Fibroblast of upper back skin (primary cell): Measurements from ENCODE around the gene ATP5PF.
A peak's percentile ranks its signal among the peaks of the same experiment; 100 is the strongest.
"Not testable (repeated sequence)": the region's sequence is repeated elsewhere in the genome, so short reads cannot be mapped to it uniquely, and the experiment has no call there.

ENCODE experiments used
- DNase-seq: peaks from one replicate; pipeline ENCODE4 v3.0.0-alpha.2; 2013

The ATP5PF gene, protein sequence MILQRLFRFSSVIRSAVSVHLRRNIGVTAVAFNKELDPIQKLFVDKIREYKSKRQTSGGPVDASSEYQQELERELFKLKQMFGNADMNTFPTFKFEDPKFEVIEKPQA

DNA sequence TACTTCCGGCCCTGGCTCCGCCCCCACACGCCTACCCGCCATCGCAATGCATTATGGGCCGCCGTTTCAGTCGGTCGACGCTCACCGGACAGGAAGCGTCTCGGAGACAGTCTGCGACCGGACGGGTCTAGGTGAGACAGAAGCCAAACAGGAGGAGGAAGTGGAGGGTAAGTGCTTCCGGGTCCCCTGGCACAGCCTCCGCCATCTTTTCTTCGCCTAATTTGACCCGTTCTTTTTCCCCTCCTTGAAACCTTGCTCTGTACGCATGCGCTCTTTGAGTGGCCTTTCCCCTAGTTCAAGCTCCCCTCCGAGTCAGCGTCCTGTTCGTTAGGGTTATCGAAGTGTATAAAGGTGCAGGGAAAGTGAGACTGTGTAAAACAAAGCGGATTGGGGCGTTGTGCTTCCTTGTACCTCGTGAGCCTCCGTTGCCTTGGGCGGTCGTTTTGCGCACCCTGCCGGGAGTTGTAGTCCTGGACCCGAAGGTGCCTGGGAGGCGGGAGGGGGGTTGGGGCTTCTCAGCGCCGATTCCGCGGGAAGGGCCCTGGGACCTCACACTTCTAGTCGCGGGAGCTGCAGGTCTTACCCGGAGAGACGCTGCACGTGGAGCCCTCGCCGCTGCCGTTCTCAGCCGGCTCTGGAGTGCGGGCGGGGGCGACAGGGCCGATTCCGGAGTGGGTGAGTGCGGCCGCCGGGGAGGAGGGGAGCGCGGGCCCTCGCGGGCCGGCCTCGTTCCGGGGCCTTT, at the start of gene ATP5PF, which contains the start of gene GABPA:
Gene ATP5PF, minus strand, starts transcription at position 1 of the 742 bp plus-strand sequence. CDS start 5,110 bp downstream, outside the sequence.
Gene GABPA, plus strand, starts transcription at position 69 of the 742 bp plus-strand sequence. CDS start 6,627 bp downstream, outside the sequence.
- DNase-seq: peak; percentile 99

DNA sequence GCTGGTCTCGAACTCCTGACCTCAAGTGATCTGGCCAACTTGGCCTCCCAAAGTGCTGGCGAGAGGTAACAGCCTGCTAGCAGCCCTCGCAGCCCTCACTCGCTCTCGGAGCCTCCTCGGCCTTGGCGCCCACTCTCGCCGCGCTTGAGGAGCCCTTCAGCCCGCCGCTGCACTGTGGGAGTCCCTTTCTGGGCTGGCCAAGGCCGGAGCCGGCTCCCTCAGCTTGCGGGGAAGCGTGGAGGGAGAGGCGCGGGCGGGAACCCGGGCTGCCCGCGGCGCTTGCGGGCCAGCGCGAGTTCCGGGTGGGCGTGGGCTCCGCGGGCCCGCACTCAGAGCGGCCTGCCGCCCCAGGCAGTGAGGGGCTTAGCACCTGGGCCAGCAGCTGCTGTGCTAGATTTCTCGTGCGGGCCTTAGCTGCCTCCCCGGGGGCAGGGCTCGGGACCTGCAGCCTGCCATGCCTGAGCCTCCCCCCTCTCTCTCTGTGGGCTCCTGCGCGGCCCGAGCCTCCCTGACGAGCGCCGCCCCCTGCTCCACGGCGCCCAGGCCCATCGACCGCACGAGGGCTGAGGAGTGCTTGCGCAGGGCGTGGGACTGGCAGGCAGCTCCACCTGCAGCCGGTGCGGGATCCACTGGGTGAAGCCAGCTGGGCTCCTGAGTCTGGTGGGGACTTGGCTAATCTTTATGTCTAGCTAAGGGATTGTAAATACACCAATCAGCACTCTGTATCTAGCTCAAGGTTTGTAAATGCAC, 43.6 kb upstream of the ATP5PF start:
- not testable (repeated sequence) for DNase-seq

DNA sequence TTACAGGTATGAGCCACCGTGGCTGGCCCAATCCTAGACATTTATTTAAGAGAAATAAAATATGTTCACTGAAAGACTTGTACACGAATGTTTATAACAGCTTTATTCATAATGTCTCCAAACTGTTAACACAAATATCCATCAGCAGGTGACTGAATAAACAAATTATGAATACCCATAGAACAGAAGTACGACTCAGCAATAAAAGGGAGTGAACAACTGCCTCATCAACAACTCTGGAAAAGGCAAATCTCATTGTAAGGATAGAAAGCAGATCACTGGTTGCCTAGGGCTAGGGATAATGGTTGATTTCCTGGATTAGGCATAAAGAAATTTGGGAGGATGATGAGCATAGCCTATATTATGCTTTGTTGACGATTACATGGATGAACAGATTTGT, 41.7 kb upstream of the ATP5PF start:
- no peak for DNase-seq

DNA sequence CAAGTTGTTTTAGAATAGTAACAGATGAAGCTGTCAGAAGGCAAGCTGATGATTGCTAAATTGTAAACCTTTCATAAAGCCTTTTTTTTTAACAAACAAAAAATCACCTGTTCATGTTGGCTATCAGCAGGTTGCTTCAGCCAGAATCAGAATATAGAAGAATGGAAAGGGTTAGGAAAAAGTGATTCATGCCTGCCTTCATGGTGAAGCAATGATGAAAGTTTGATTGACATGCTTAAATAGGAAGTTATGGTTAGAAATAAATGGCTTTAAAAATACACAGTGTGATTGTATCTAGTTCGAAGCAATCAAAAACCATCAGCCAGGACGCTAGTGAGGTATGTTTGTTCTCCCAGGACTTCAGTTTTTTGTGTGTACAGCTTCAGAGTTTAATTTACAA, 38.0 kb upstream of the ATP5PF start:
- no peak for DNase-seq

DNA sequence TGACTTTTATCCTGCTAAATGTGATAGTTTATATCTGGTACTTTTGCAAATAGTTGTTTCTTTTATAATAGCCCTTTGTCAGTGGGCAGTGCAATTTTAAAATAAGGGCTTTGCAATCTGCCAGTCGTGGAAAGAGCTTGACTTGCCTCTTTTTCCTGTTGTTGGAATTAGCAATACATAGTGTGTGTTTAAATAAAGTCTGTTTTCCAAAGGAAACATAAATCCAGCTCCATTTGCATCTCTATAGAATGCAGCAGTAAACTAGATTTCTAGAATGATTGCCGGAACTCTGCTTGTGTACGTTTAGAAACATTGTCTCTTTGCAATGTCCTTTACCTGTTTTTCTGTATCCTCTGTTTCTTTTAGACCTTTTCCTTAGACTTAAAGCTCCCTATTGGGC, 33.2 kb upstream of the ATP5PF start:
- DNase-seq: no peak

DNA sequence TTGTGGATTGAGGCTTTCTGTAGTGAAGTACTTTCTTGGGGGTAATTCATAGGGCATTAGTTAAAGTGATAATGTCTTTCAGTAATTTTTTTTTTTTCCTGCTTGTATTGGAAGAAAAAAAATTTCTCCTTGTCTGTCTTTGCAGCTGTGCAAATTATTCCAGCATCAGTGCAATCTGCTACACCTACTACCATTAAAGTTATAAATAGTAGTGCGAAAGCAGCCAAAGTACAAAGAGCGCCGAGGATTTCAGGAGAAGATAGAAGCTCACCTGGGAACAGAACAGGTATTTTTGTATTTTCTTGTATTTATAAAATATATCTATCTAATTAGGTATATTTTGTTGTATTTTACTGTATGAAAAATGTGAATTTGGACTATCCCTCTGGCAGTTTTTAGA, 29.4 kb upstream of the ATP5PF start:
- no peak for DNase-seq

DNA sequence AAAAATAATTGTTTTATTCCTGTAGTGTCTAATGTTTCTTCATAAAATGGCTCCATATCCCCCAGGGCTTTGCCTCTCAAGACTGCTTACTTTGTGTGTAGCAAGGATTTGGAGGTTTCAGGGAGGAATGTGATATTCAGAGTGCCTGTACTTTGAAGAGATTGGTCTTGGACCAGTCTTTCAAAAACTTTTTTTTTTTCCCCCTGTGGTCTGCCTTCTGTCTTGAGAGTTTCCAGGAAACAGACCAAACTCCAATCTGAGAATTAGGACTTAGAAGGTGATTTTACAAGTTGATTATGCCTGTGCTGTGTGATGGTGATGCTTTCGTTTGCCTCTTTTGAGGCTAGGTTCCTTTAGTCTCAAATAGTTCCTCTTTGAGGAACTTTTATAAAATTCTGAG, 26.0 kb upstream of the ATP5PF start:
- no peak for DNase-seq

DNA sequence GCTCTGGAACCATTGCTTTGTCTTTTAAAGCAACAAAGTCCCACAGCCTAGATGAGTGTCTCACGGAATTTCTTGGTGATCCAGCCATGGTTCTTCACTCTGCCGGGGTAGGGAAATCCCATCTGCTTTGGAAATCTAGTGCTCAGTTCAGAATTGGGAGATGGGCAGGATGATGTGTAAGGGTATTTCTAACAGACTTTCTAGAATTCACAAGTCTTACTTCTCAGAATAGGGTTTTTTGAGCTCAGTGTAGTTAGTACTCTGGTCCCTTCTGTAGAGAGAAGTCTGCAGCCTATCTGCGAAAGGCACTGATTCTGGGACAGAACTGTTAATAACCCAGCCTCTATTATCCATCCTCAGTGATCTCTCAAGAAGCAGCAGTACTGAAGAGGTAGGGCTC, 25.4 kb upstream of the ATP5PF start:
- DNase-seq: no peak

DNA sequence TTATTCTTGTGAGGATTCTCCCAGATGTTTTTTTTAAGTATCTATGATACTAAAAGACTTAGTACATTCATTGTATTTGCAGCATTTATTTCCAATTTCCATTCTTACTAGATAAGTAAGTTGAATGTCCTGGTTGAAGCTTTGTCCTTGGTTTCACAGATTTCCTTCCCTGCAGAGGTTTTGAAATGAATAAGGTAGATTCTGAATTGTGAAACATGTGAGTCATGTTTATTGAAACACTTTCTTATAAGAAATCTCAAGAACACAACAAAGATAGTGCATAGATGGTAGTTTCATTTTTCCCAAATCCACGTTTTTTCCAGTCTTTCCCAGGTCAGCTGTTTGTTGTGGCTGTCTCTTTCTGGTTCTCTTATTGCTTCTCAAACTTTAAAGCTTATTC, 24.9 kb upstream of the ATP5PF start:
- DNase-seq: no peak

DNA sequence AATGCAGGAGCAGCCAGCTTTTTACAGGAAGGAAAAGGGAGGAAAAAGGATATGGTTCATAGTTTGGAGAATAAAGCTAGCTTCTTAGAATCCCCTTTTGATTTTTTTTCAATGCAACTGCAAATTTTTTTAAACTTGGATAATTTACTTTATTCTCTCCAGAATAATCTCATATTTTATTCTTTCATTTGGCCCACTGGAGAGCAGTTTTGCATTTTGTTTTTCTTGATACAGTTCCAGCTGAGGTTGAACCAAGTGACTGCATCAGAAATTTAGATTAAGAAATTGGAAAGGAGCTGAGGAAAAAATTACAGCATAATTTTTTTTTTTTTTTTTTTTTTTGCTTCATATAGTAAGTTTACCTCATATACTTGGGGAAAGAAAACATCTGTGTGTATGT, 22.8 kb upstream of the ATP5PF start:
- no peak for DNase-seq

DNA sequence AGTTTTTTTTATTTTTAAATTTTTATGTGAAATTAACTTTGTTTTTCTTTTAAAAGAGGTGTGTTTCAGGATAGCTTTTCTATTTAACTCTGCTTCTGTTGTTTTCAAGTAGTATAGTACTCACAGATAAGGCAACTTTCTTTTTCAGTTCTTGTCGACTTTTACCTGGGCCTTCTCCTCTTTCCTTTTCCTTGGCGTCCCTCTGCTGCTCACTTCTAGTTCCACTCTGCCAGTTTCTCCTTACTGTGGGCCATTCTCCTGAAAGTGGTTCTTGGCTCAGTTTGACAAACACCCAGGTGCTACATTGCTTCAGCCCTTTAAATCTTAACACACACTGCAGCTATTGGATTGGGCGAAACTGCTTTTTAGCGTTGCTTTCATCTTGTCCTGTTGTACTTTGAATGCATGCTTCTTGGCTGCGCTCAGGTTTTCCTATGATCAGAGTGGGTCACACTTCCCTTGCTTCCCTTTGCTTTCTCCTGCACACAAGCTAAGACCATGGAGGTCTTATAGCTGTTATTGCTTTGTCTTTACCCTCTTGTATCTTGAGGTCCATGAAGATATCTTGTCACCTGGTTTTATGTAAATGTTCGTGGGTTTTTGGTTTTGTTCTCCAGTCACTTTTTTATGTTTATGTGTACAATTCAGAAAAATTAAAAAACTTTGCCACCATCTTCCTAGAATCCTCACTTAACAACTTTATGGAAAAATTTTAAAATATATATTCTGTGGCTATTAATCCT, 21.7 kb upstream of the ATP5PF start:
- no peak for DNase-seq

DNA sequence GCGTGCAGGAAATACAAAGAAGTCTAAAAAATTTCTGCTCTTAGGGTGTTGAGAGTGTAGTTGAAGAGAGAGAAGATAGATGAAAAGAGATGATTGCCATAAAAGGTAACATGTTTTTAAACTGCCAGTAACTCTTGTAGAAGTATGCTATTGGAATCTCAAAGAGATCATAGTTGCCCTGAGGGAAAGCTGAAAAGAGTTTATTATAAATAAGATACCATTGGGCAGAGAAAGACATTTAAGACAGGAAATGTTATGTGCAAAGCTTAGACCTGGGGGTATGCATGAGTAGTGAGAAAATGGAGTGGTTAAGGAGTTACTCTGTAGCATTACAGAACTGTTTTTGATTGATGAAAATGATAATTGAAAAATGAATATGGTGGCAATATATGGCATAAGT, 17.7 kb upstream of the ATP5PF start:
- DNase-seq: no peak

DNA sequence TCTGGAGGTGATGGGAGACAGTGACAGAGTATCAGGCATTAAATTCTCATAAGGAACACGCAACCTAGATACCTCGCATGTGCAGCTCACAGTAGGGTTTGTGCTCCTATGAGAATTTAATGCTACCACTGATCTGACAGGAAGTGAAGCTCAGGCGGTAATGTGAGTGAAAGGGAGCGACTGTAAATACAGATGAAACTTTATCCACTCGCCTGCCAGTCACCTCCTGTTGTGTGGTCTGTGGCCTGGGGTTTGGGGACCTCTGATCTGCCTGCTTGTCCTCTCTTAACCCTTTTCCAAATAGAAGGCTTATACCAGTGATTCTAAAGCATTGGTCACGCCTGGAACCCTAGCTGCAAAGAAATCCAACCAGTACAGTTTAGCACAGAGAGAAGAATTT, 15.4 kb upstream of the ATP5PF start:
- no peak for DNase-seq

DNA sequence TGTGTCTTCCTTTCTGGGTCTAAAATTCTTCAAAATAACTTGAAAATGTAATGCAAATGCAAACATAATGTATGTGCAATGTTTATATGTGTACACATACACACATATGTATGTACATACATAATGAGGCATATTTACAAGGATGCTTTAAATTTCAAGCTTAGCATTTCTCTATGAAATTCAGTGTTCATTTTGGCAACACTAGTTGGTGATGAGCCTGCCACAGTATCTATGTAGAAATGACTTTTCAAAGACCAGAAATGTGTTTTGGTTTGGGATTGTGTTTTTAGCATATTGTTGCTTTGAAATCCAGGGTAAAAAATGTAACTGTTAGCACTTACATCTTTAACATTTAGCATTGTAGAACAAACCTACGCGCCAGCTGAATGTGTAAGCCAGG, 10.2 kb upstream of the ATP5PF start:
- no peak for DNase-seq

DNA sequence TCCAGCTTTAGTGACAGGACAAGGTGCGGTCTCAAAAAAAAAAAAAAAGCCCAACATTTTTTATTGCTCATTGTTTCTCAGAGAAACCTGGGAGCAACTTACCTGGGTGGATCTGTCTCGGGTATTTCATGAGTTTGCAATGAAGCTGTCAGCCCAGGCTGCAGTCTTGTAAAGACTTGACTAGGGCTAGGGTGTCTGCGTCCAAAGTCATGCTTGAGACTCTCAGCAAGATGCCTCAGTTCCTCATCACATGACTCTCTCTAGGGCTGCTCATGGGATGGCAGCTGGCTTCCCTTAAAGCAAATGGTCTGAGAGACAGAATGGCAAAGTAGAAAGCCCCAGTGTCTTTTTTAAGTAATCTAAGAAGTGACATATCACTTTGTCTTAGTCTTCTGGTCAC, 8.2 kb upstream of the ATP5PF start:
- no peak for DNase-seq

DNA sequence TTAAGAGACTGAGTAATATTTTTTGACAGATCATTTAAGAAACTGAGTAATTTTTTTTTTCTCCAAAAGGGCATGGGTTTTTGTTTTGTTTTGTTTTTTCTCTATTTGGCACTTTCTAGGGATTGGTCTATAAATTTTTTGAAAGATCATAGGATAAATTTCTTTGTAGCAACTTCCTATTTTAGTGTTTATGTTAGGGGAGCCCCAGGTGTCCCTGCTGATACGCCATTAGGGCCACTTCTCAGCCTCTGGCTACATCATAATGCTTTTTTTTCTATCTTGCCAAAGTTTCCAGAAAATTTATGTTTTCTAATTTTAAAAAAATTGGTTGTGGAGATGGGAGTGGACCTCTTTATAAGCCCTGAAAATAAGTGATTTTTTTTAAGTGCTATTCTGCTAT, 2.7 kb upstream of the ATP5PF start:
- DNase-seq: no peak

DNA sequence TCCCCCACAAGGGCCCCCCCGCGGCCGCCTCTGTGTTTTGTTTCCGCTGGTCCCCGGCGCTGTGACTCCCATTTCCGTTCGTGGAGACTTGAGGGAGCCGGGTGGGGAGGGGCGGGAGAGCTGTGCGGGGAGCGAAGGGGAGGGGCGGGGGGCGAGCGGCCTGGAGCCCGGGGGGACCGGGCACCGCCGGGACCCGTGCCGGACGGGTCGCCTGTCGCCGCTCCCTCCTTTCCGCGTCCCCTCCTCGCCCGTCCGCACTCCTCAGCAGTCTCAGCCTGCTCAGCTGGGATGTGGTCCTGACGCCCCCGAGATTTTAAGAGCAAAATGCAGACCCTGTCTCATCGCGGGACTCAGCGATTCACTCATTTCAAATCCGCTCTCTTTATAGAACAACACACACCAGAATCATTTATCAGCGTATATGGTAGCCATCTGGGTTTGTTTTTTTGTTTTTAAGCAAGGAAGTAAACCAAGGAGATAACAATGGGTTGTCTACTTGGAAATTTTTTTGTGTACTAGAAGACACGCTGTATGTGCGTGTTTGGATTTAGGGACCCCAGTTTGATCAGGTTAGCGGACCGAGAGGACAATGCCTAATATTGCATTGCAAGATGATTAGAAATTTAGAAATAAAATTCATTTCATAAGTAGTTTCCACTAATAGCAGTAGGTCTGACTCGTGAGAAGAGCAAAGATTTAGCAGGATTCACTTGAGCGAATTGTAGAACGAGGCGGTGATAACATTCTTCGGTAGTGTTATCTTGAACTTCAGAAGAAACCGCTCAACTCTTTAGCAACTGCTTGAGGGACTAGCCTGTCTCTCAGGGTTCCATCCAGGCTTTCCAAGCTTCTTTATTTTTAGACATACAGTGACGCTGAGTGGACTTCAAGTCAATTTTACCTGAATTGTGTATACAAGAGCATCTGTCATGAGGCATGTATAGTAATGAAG, 1.2 kb upstream of the ATP5PF start:
- peak; percentile 85 for DNase-seq

DNA sequence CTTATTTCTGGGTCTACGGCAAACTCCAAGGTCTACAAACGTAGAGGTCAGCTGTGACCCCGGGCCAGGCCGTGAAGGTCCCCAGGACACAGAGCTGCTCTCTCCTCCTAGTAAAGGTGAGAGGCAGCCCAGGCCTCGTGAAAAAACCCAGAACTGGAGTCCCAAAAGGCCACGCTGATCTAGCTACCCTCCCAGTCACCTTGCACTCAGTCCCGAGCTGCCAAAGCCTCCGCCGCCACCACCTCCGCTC, 125 bp downstream of the ATP5PF start:
- DNase-seq: no peak

DNA sequence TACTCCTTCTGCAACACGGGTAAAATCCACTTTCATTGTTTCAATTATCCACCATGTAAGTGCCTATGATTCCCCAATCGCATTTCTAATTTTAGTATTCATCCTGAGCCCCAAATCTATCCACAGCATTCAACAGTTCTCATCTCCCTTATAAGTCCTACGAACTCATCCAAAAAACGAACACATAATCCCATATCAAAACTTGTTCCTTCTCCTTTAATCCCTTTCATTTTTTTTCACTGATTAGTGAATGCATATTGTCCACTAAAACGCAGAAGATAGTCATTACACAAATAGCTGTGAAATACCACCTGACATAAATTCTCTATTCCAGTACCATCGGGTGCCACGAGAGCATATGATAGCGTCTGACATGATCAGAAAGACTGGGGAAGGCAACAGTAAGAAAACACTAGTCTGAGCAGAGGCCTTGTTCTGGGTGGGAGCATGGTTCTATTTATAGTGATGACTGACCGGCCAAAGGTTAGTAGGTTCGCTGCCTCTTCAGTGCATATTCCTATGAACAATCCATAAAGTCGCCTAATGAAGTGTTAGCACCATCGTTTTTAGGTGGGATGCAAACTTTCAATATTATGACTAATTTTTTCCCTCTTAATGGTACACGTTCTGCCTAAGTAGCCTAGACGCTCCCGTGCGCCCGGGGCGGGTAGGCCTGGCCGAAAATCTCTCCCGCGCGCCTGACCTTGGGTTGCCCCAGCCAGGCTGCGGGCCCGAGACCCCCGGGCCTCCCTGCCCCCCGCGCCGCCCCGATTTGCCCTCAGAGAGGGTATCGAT, 648 bp downstream of the ATP5PF start:
- peak; percentile 3 for DNase-seq

DNA sequence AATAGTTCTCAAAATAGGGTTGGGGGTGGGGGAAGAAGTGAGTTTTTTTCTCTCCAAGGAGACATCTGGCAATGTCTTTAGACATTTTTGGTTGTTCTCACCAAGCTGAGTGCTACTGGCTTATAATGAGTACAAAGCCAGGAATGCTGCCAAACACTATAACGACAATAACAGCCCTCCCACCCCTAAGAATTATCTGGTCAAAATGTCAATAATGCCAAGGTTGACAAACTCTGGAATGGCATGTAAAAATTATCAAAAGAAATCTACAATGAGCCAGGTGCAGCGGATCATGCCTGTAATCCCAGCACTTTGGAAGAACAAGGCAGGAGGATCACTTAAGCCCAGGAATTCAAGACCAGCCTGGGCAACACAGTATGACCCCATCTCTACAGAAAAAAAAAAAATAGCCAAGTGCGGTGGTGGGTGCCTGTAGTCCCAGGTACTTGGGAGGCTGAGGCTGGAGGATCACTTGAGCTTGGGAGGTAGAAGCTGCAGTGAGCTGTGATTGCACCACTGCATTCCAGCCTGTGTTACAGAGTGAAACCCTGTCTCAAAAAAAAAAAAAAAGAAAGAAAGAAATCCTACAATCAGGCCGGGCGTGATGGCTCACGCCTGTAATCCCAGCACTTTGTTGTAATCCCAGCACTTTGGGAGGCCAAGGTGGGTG, 2.5 kb downstream of the ATP5PF start:
- DNase-seq: no peak

DNA sequence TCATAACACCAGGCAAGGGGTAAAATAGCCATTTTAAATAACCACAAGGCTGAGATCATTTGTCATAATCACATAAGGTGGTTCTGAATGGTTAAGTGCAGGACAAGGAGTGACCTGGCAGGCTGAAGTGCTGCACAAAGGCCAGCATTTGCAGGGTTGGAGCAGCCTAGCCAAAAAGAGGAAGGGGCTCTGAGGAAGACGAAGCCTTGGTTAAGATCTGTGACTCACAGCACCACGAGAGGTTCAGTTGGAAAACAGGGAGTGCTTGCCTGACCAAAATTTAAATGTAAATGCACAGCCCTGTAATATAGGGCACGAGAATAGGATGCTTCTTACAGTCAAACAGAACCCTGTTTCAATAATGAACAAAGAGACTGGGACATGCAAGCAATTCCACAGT, 12.1 kb downstream of the ATP5PF start:
- no peak for DNase-seq
